GM12878 (cell line): Measurements from ENCODE around the gene ANKRD11. TPM values are rescaled to one million over a fixed set of nuclear protein-coding genes. Genes with fewer than 3 reads are reported as not detected.

ENCODE experiments used
- ATAC-seq: fragments of 200-7000 bp; cut with Tn5 transposase; 3 replicates; pipeline ENCODE4 v1.9.1; 2020; ENCODE audit warnings: mild to moderate bottlenecking, moderate library complexity
- BruUV-seq: library from RNA; stranded (reverse); fragments of 400-500 nt; replicated peaks from 2 replicates; lab custom pipeline; 2021; lab: Mats Ljungman, UMichigan
- CTCF ChIA-PET: fragments of 300-600 bp; sonication (Branson Sonifier 250); formaldehyde crosslinking; extraction: SDS; loops from one replicate; lab custom pipeline; 2021; ENCODE audit warnings: inconsistent platforms; lab: Yijun Ruan, JAX
- POLR2A ChIA-PET: fragments of 350-600 bp; formaldehyde crosslinking; extraction: SDS; loops from one replicate; lab custom pipeline; 2021; ENCODE audit warnings: inconsistent platforms; lab: Charles Lee
- RAD21 ChIA-PET: fragments of 300-600 bp; sonication (Branson Sonifier 250); formaldehyde crosslinking; loops from one replicate; lab custom pipeline; 2023; ENCODE audit warnings: antibody characterized with exemption; ENCODE audit not compliant: unreplicated experiment; lab: Charles Lee
- SMC1A ChIA-PET: fragments of 300-600 bp; sonication (Branson Sonifier 250); formaldehyde crosslinking; loops from one replicate; lab custom pipeline; 2023; ENCODE audit not compliant: unreplicated experiment, uncharacterized antibody; lab: Charles Lee
- DNase-seq: peaks from one replicate; pipeline ENCODE4 v3.0.0-alpha.2; 2011; ENCODE audit warnings: low read depth, low spot score
- FAIRE-seq: peaks from 3 replicates; lab custom pipeline; 2011; peaks lifted over from hg19 to GRCh38; lab: Jason Lieb, UNC
- H2AFZ ChIP-seq: 2 replicates; pipeline ENCODE4 v1.6.0; 2011; ENCODE audit warnings: low read depth, low read length, control low read depth; ENCODE audit not compliant: control insufficient read depth
- H3K27ac ChIP-seq: 2 replicates; pipeline ENCODE4 v1.5.1; 2011; ENCODE audit warnings: control low read depth; ENCODE audit not compliant: control insufficient read depth, insufficient read depth
- H3K27me3 ChIP-seq, 2 experiments: replicated peaks in 1 of 2; 2 replicates each; pipeline versions ENCODE4 v1.6.0 to v1.6.1; 2011; ENCODE audit warnings: low read length in 1 of 2; ENCODE audit not compliant: control insufficient read depth in 2 of 2, insufficient read depth in 2 of 2
- H3K36me3 ChIP-seq, 2 experiments: 2 replicates each; pipeline ENCODE4 v1.5.1; 2011; ENCODE audit warnings: low read length in 1 of 2; ENCODE audit not compliant: control insufficient read depth in 2 of 2, insufficient read depth in 2 of 2
- H3K4me1 ChIP-seq: 2 replicates; pipeline ENCODE4 v1.6.1; 2011; ENCODE audit warnings: mild to moderate bottlenecking, low read length, moderate library complexity, mixed read lengths; ENCODE audit not compliant: control insufficient read depth, insufficient read depth
- H3K4me2 ChIP-seq: 2 replicates; pipeline ENCODE4 v1.6.0; 2011; ENCODE audit warnings: control low read depth; ENCODE audit not compliant: control insufficient read depth, insufficient read depth
- H3K4me3 ChIP-seq: fragments of 200-600 bp; sonication (generic); 2 replicates; pipeline ENCODE4 v1.5.1; 2016
- H3K79me2 ChIP-seq: 2 replicates; pipeline ENCODE4 v1.6.0; 2011; ENCODE audit warnings: low read length; ENCODE audit not compliant: control insufficient read depth, insufficient read depth
- H3K9ac ChIP-seq: 2 replicates; pipeline ENCODE4 v1.8.0; 2011; ENCODE audit warnings: low read length, control low read depth, mixed read lengths; ENCODE audit not compliant: control insufficient read depth, insufficient read depth
- H3K9me3 ChIP-seq: replicated peaks from 3 replicates; pipeline ENCODE4 v1.5.1; 2011; ENCODE audit warnings: mild to moderate bottlenecking, low read length; ENCODE audit not compliant: control insufficient read depth, insufficient read depth
- H4K20me1 ChIP-seq: 2 replicates; pipeline ENCODE4 v1.6.0; 2011; ENCODE audit not compliant: control insufficient read depth, insufficient read depth
- ATF2 ChIP-seq: IDR thresholded peaks from 2 replicates; pipeline ENCODE4 v1.6.1; 2012; ENCODE audit warnings: low read length, inconsistent platforms
- CREB1 ChIP-seq: IDR thresholded peaks from 2 replicates; pipeline ENCODE4 v1.6.1; 2012; ENCODE audit warnings: low read depth, mild to moderate bottlenecking, inconsistent platforms
- EGR1 ChIP-seq, 2 experiments: IDR thresholded peaks; 1 replicate in 1 of 2; 2 replicates in 1 of 2; pipeline ENCODE4 v1.6.1; 2011 to 2012; ENCODE audit warnings: low read depth in 2 of 2, low read length in 2 of 2, borderline replicate concordance in 1 of 2, mild to moderate bottlenecking in 1 of 2, moderate library complexity in 1 of 2
- FOS ChIP-seq: IDR thresholded peaks from 3 replicates; pipeline ENCODE4 v1.6.1; 2011; ENCODE audit warnings: borderline replicate concordance; ENCODE audit not compliant: insufficient read length; ENCODE audit errors: extremely low read depth
- MEF2B ChIP-seq: fragments of 450-650 bp; IDR thresholded peaks from 2 replicates; pipeline ENCODE4 v1.6.1; 2018; ENCODE audit warnings: mild to moderate bottlenecking, moderate library complexity; ENCODE audit not compliant: partially characterized antibody, poor library complexity, severe bottlenecking
- POLR2AphosphoS2 ChIP-seq: IDR thresholded peaks from 2 replicates; pipeline ENCODE4 v1.6.1; 2011; ENCODE audit warnings: low read depth, mild to moderate bottlenecking, low read length, improper control_type of control experiment, moderate library complexity
- POLR2AphosphoS5 ChIP-seq: IDR thresholded peaks from 2 replicates; pipeline ENCODE4 v1.6.1; 2011; ENCODE audit warnings: mild to moderate bottlenecking, low read length, inconsistent platforms
- SIX5 ChIP-seq: IDR thresholded peaks from 2 replicates; pipeline ENCODE4 v1.6.1; 2011; ENCODE audit warnings: mild to moderate bottlenecking, low read depth, low read length, moderate library complexity; ENCODE audit not compliant: severe bottlenecking
- SREBF2 ChIP-seq: IDR thresholded peaks from 2 replicates; pipeline ENCODE4 v1.6.1; 2012; ENCODE audit warnings: mild to moderate bottlenecking, low read length
- WRNIP1 ChIP-seq: IDR thresholded peaks from 2 replicates; pipeline ENCODE4 v1.6.1; 2011; ENCODE audit warnings: low read depth, low read length, improper control_type of control experiment, borderline replicate concordance
- ZBTB40 ChIP-seq: fragments of 450-650 bp; IDR thresholded peaks from 2 replicates; pipeline ENCODE4 v1.6.1; 2016; ENCODE audit warnings: mild to moderate bottlenecking, moderate library complexity, borderline replicate concordance
- ZNF687 ChIP-seq: fragments of 450-650 bp; IDR thresholded peaks from 2 replicates; pipeline ENCODE4 v1.6.1; 2017; ENCODE audit warnings: mild to moderate bottlenecking, moderate library complexity
- WGBS: methylation state at CpG from one replicate; pipeline ENCODE4 v1.1.6; 2016; ENCODE audit warnings: low lambda C conversion rate; ENCODE audit not compliant: insufficient replicate concordance, insufficient coverage; ENCODE audit errors: missing lambda C conversion rate; 5-methylcytosine and 5-hydroxymethylcytosine counted together
- in situ Hi-C: fragments of 300-500 bp; cut with MboI; formaldehyde crosslinking; loops from 9 replicates; pipeline ENCODE4 v1.14.3; 2018; ENCODE audit warnings: mixed read lengths
- intact Hi-C: fragments of 100-400 bp; cut with micrococcal nuclease; formaldehyde crosslinking; loops from one replicate; pipeline ENCODE4 v1.14.2; 2022; ENCODE audit not compliant: unreplicated experiment
- polyA plus RNA-seq, 11 experiments: library from polyadenylated mRNA; depleted of rRNA in 4 of 11; unstranded in 6 of 11; stranded (reverse) in 5 of 11; fragments of >200 nt; fragmentation: Nextera tagmentation in 4 of 11; fragmentation: Illumina TruSeq in 1 of 11; extraction: Ambion mirVana in 4 of 11; extraction: Trizol in 1 of 11; gene quantifications; 1 replicate in 1 of 11; 2 replicates in 10 of 11; pipeline versions ENCODE4 v1.2.1 to v1.2.3, GENCODE V29; 2011 to 2016; ENCODE audit warnings: inconsistent platforms in 2 of 11, missing spikeins in 2 of 11, low read depth in 1 of 11
- total RNA-seq, 4 experiments: library from RNA; depleted of rRNA in 3 of 4; stranded (reverse); fragments of >200 nt in 3 of 4; fragmentation: Illumina TruSeq in 1 of 4; extraction: Trizol in 1 of 4; gene quantifications; 2 replicates each; pipeline versions ENCODE4 v1.2.1 to v1.2.3, GENCODE V29; 2013 to 2021
- TF ChIP-seq, protein P1 (sequence below): fragments of 450-650 bp; IDR thresholded peaks from 2 replicates; pipeline ENCODE4 v1.6.1; 2017; ENCODE audit warnings: mild to moderate bottlenecking

Gene ANKRD11
- total and polyA plus RNA-seq, 10 of the 15 experiments (the other 5 are each of a cell fraction or from before 2014, with no cell fraction given) = 5.1 to 103 (median 27.4) TPM

GRCh38 chr16:89341279-89341678, 149.1 kb downstream of the ANKRD11 start:
- H3K9ac ChIP-seq = no peak overlapping the region
- H3K4me2 ChIP-seq = no peak overlapping the region
- in situ Hi-C loops (no loop called here), intact Hi-C loops (no loop called here)
- CTCF ChIA-PET = no interaction called here
- H3K27me3 ChIP-seq = no peaks in the 10 kb centered on the region
- WGBS = 49% methylated on average over 7 of the region's 7 CpGs
- ATAC-seq = no peak
- no peak overlapping the region for H3K27ac ChIP-seq
- peaks cover 83% of the 10 kb centered on the region for H3K79me2 ChIP-seq
- peaks cover 11% of the 10 kb centered on the region for H3K4me1 ChIP-seq
- RAD21 ChIA-PET = no interaction called here
- no TSS peak for BruUV-seq
- H3K36me3 ChIP-seq = peaks cover 4 to 5% of the 10 kb centered on the region in 2 experiments; a peak in 3 of 4 replicates
- H4K20me1 ChIP-seq = peaks cover 29% of the 10 kb centered on the region
- no peak for FAIRE-seq
- SMC1A ChIA-PET = no interaction called here
- H3K4me3 ChIP-seq = no peak overlapping the region
- POLR2A ChIA-PET = no interaction called here
- no peaks in the 10 kb centered on the region for H3K9me3 ChIP-seq
- DNase-seq = no peak
- H2AFZ ChIP-seq = no peak overlapping the region
- TF ChIP-seq ZNF687 (no peak), EGR1 (IDR thresholded peaks at IDR 0.05; ENCODE audit: borderline replicate concordance in 1 of 2, low read depth in 2 of 2, low read length in 2 of 2) (no peak), POLR2AphosphoS2 (no peak), POLR2AphosphoS5 (no peak), ZBTB40 (no peak), ATF2 (no peak), FOS (no peak), SREBF2 (no peak), CREB1 (no peak), MEF2B (no peak), SIX5 (no peak), WRNIP1 (no peak)
- TF ChIP-seq, protein P1, sequence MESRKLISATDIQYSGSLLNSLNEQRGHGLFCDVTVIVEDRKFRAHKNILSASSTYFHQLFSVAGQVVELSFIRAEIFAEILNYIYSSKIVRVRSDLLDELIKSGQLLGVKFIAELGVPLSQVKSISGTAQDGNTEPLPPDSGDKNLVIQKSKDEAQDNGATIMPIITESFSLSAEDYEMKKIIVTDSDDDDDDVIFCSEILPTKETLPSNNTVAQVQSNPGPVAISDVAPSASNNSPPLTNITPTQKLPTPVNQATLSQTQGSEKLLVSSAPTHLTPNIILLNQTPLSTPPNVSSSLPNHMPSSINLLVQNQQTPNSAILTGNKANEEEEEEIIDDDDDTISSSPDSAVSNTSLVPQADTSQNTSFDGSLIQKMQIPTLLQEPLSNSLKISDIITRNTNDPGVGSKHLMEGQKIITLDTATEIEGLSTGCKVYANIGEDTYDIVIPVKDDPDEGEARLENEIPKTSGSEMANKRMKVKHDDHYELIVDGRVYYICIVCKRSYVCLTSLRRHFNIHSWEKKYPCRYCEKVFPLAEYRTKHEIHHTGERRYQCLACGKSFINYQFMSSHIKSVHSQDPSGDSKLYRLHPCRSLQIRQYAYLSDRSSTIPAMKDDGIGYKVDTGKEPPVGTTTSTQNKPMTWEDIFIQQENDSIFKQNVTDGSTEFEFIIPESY = no peak
